EH (cell line): ENCODE measurements around the gene COL7A1.
A peak's percentile ranks its signal among the peaks of the same experiment; 100 is the strongest.

Experiments used
- DNase-seq: peaks from one replicate; pipeline ENCODE4 v3.0.0-alpha.2; 2015; ENCODE audit warnings: low read depth

Gene COL7A1

GRCh38 chr3:48595075-48595525 is at the start of gene COL7A1:
Gene COL7A1 (minus strand): TSS chr3:48595329. CDS start chr3:48595159, 170 bp downstream.
- no peak for DNase-seq

GRCh38 chr3:48642605-48643004 is 47.5 kb upstream of the COL7A1 start:
- DNase-seq: no peak

GRCh38 chr3:48641396-48641795 is 46.3 kb upstream of the COL7A1 start:
- DNase-seq: no peak

- no peak for DNase-seq
Observed at GRCh38 chr3:48639944-48640606, 44.9 kb upstream of the COL7A1 start.

DNA sequence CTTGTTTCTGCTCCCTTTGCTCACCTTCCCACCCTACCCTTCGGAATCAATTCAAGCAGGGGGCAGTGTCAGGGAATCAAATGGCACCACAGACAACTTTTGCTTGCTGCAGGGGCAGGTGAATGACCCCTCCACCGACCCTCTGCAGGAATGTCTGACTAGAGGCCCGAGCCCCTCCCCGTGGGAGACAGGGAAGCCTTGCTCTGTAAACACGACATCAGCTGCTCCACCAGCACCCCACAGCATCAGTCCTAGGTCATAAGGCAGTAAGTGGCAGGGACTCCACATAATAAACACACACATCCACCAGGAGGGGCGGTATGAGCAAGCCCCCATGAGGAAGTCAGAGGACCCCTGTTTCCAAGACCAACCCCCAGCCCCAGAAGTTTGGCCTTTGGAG is 42.2 kb upstream of the COL7A1 start:
- no peak for DNase-seq

- DNase-seq: peak; percentile 23
Observed at GRCh38 chr3:48636149-48636655, 41.1 kb upstream of the COL7A1 start.

GRCh38 chr3:48635222-48636021 is 40.3 kb upstream of the COL7A1 start, which contains the start of gene SLC26A6:
Gene SLC26A6 (minus strand): TSS chr3:48635461. CDS start chr3:48635393, 68 bp downstream.
- peak; percentile 97 for DNase-seq

GRCh38 chr3:48634661-48635221 is 39.6 kb upstream of the COL7A1 start:
- DNase-seq: peak; percentile 78

DNA sequence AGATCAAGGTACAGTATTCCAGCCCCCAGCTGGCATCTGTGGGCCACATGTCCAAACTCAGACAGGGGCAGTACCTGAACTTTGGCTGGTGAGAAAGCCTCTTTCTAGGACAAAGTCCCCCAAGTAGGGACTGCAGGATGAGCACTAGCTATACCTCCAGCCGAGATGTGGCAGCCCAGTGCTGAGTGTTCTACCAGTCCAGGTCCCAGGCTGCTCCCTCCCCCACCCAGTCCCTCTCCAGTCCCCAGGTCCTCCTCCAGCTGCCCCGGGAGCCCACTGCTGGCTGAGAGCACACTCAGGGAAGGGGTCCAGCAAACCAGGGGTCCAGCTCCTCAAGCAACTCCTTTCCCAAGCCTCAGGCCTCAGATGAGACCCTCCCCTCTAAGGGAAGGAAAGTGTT is 38.6 kb upstream of the COL7A1 start:
- no peak for DNase-seq

- no peak for DNase-seq
Observed at GRCh38 chr3:48633256-48633655, 38.1 kb upstream of the COL7A1 start.

DNA sequence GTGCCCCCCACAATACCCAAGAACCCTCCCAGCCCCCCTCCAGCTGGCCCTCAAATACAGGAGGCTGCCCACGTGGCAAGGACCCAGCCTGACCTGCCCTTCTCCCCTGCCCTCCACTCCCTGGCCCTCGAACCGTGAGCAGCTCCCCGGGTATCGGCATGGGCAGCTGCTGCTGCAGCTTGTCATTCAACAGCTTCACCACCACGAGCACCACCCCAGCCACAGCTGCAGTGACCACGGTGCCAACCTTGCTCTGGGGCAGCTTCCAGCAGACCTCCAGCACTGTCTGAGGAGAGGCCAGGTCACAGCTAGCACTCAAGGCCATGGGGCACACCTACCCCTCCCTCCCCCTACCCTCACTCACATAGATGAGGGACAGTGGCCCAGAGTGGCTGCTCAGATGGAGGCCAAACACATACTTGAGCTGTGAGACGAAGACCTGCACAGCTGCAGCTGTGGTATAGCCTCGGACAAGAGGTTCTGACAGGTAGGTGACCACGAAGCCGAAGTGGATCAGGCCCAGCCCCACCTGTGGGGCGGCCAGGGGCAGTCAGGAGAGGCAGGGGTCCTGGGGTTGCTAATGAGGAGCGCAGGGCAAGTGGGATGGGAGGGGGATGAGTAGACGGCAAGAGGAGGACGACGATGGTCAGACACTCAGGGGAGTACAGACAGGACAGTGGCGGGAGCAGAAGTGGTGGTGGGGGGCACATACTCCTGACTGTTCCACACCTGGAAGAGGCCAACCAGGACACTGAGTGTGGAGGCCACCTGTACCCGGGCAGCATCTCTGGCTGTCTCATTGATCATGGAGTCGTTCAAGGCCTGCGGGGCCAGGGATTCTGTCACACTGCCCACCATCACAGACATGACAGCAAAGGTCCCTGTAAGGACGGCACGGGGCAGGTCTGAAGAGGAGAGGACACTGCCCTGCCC is 36.7 kb upstream of the COL7A1 start:
- no peak for DNase-seq

GRCh38 chr3:48630833-48631232 is 35.7 kb upstream of the COL7A1 start:
- no peak for DNase-seq

- DNase-seq: no peak
Observed at GRCh38 chr3:48630407-48630806, 35.3 kb upstream of the COL7A1 start.

DNA sequence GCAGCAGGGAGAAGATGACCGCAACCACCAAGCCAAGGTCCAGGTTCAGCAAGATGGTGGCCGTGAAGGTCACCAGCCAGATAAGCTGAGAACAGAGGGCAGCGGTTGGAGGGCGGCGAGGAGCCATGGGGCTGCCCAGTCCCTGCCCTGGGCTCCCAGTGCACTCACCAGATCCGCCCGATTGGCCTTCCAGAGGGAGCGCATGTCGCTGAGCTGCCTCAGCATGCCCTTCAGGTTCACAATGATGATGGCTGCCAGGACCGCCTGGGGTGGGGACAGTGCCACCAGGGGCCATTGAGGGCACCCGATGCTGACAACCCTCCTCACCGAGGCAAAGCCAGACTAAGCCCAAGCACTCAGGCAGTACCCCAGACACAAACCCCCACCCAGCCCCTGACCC is 34.8 kb upstream of the COL7A1 start:
- no peak for DNase-seq

DNA sequence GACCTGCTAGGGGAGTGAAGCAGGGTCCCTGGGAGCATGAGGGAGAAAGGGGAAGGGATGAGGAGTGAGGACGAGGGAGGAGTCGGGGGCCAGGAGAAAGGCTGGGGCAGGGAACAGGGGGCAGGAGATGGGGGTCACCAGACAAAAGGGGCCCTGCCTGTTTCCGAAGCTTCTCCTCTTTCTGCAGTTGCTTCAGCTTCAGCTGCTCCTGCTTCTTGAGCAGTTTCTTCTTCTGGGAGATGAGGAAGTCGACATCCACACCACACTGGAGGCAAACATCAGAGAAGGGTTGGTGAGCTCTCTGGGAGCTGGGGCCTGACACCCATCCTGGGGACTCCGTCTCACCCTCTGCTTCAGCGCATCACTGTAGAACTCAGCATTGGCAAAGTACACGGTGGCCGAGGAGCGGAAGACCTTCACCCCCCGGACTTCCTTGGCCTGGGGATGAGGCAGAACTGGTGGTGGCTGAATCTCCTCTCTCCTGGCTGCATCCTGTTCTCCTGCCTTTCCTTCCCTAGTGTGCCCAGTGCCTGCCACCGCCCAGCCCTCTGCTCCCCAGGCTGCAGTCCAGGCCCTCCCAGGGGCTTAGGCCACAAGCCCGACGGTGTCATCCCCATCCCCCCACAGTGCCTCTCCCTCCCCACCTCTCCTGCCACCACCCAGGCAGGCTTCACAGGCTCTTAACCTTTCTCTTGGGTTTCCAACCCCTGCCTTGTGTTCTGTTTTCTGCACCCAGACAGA is 33.3 kb upstream of the COL7A1 start:
- DNase-seq: no peak

GRCh38 chr3:48625600-48625999 is 30.5 kb upstream of the COL7A1 start:
- DNase-seq: no peak

GRCh38 chr3:48624767-48625166 is 29.6 kb upstream of the COL7A1 start:
- DNase-seq: no peak

DNA sequence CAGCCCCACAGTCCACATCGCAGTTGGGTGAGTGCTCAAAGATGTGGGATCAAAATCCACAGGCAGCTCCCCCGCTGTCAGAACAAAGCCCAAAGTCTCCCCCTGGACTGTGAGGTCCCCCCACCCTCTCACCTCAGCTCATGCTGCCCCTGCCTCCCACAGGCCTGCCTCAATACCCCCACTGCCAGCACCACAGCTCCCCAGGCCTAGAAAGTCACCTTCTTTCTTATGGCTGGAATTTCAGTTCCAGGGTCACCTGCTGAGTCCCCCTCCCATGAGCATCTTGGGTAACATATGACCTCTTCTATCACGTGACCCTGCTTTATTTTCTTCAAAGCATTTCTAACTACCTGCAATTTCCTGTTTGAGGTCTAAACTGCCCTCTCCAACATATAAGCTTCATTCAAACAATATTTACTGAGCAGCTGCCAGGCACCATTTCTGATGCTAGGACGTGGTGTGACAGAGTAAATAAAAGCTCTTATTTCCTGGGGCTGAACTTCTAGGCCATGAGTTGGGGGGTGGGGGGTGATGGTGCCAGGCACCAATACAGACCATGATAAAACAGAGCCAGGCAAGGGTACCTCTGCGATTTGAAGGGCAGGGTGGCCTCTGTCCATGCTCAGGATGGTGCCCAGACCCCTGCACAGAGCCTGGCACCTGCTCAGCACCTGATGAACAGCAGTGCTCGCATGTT is 28.9 kb upstream of the COL7A1 start:
- DNase-seq: no peak

DNA sequence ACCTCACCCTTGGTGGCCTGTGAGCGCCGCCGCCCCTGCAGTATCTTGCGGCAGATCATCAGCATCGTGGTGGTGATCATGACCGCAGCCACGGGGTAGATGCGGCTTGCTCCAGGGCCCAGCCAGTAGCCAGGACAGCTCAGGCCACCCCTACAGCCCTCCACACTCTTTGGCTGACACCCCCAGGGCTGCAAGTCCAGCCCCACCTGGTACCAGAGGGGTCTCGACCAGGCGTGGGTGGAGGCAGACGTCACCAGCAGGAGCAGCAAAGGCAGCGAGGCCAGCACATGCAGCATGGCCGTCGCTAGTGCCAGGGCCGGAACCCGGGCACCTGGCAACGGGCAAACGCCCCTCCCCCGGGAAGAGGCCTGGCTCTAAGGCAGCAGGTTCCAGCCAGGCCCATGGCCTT is 26.3 kb upstream of the COL7A1 start, which contains the start of gene TMEM89:
TSS of gene TMEM89 (minus strand) at position 309 of the 409 bp plus-strand sequence. CDS start at position 296, 13 bp downstream.
- DNase-seq: no peak
